ENCODE measurements around the gene TRIM25. TPM values are rescaled to one million over a fixed set of nuclear protein-coding genes. Genes with fewer than 3 reads are reported as not detected.

The TRIM25 gene
- total RNA-seq, 1 donor from 2014 or later, result 25.6 TPM

GRCh38 chr17:56870081-56870651 lies 43.7 kb downstream of the TRIM25 start:
- TF ChIP-seq CTCF (conservative IDR thresholded peaks at IDR 0.05), result no peak
- no peaks in the 10 kb centered on the region for H3K27me3 Mint-ChIP-seq (ENCODE audit: low read depth)
- peaks cover 2% of the 10 kb centered on the region for H3K9me3 Mint-ChIP-seq
- no peak for DNase-seq (ENCODE audit: low read depth, low spot score)
- peaks cover 8% of the 10 kb centered on the region for H3K4me1 Mint-ChIP-seq
- H3K27ac Mint-ChIP-seq (ENCODE audit: unreplicated experiment), result no peak overlapping the region
- no peaks in the 10 kb centered on the region for H3K36me3 Mint-ChIP-seq (ENCODE audit: low read depth)
- H3K4me3 Mint-ChIP-seq, result no peak overlapping the region

- TF ChIP-seq CTCF (conservative IDR thresholded peaks at IDR 0.05), result no peak
- Mint-ChIP-seq H3K4me3 (no peak overlapping the region), H3K27me3 (ENCODE audit: low read depth) (no peaks in the 10 kb centered on the region), H3K4me1 (peaks cover 20% of the 10 kb centered on the region), H3K27ac (ENCODE audit: unreplicated experiment) (no peak overlapping the region), H3K36me3 (ENCODE audit: low read depth) (no peaks in the 10 kb centered on the region), H3K9me3 (peaks cover 2% of the 10 kb centered on the region)
- no peak for DNase-seq (ENCODE audit: low read depth, low spot score)
These were observed 45.1 kb downstream of the TRIM25 start for GRCh38 chr17:56868716-56869115.

- no peak overlapping the region for H3K27ac Mint-ChIP-seq (ENCODE audit: unreplicated experiment)
- H3K9me3 Mint-ChIP-seq, result peaks cover 2% of the 10 kb centered on the region
- no peak for DNase-seq (ENCODE audit: low read depth, low spot score)
- H3K27me3 Mint-ChIP-seq (ENCODE audit: low read depth), result no peaks in the 10 kb centered on the region
- no peaks in the 10 kb centered on the region for H3K36me3 Mint-ChIP-seq (ENCODE audit: low read depth)
- peaks cover 26% of the 10 kb centered on the region for H3K4me1 Mint-ChIP-seq
- TF ChIP-seq CTCF (conservative IDR thresholded peaks at IDR 0.05), result no peak
- H3K4me3 Mint-ChIP-seq, result no peak overlapping the region
These were observed 45.9 kb downstream of the TRIM25 start for GRCh38 chr17:56867948-56868376.

- no peak overlapping the region for H3K27ac Mint-ChIP-seq (ENCODE audit: unreplicated experiment)
These were observed 47.4 kb downstream of the TRIM25 start for GRCh38 chr17:56866496-56866895.

GRCh38 chr17:56866076-56866475 lies 47.8 kb downstream of the TRIM25 start:
- Mint-ChIP-seq H3K4me3 (no peak overlapping the region), H3K27me3 (ENCODE audit: low read depth) (no peaks in the 10 kb centered on the region)

More at GRCh38 chr17:56866496-56866895, 47.4 kb downstream of the TRIM25 start:
- Mint-ChIP-seq H3K27me3 (ENCODE audit: low read depth) (no peaks in the 10 kb centered on the region), H3K4me1 (peaks cover 26% of the 10 kb centered on the region), H3K36me3 (ENCODE audit: low read depth) (no peaks in the 10 kb centered on the region), H3K9me3 (peaks cover 2% of the 10 kb centered on the region), H3K4me3 (no peak overlapping the region)
- no peak for DNase-seq (ENCODE audit: low read depth, low spot score)
- no peak for TF ChIP-seq CTCF (conservative IDR thresholded peaks at IDR 0.05)

More at GRCh38 chr17:56866076-56866475, 47.8 kb downstream of the TRIM25 start:
- peaks cover 26% of the 10 kb centered on the region for H3K4me1 Mint-ChIP-seq
- H3K36me3 Mint-ChIP-seq (ENCODE audit: low read depth), result no peaks in the 10 kb centered on the region
- H3K27ac Mint-ChIP-seq (ENCODE audit: unreplicated experiment), result no peak overlapping the region
- H3K9me3 Mint-ChIP-seq, result peaks cover 2% of the 10 kb centered on the region
- no peak for TF ChIP-seq CTCF (conservative IDR thresholded peaks at IDR 0.05)
- no peak for DNase-seq (ENCODE audit: low read depth, low spot score)

Data from neural crest cell (in vitro differentiated cells).